GM19324 (cell line): ENCODE data around the gene APOOL.
"Not testable (repeated sequence)": the region's sequence is repeated elsewhere in the genome, so short reads cannot be mapped to it uniquely, and the experiment has no call there.

Experiments used
- ATAC-seq: cut with Tn5 transposase; IDR thresholded peaks from one replicate; pipeline ENCODE4 v1.9.1; 2021; ENCODE audit warnings: mild to moderate bottlenecking, moderate library complexity; ENCODE audit not compliant: unreplicated experiment, low FRiP score

The APOOL gene

GRCh38 chrX:85003655-85004244, at the start of gene APOOL:
APOOL (plus strand) TSS chrX:85003877; CDS start chrX:85003913, 36 bp downstream.
- peak; percentile 97 for ATAC-seq

DNA sequence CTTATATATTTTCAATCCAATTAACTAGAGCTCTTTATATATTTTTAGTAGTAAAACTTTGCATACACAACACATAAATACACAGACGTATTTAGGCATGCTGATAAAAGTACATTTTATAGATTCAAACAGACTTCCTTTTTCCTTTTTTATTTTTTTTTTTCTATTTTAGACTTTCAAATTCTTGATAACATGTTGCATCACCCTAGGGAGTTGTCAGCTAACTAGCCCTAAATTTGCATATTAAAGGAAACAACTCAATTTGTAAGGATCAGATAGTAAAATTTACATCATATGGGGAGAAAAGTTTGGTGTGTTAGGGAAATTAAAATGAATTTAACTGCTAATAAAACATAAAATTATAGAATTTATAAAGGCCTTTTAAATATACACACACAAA, 47.4 kb upstream of the APOOL start:
- ATAC-seq, result no peak

DNA sequence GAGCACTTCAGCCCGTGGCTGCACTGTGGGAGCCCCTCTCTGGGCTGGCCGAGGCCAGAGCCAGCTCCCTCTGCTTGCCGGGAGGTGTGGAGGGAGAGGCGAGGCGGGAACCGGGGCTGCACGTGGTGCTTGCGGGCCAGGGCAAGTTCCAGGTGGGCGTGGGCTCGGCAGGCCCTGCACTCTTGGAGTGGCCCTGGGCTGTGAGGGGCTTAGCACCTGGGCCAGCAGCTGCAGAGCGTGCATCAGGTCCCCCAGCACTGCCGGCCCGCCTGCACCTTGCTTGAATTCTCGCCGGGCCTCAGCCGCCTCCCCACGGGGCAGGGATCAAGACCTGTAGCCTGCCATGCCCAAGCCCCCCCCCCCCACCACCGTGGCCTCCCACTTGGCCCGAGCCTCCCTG, 28.9 kb upstream of the APOOL start:
- ATAC-seq, result no peak

GRCh38 chrX:84991739-84992138, 11.9 kb upstream of the APOOL start:
- not testable (repeated sequence) for ATAC-seq

- ATAC-seq, result no peak
These were observed 10.5 kb upstream of the APOOL start for GRCh38 chrX:84993150-84993549.

GRCh38 chrX:85001344-85001743, 2.3 kb upstream of the APOOL start:
- ATAC-seq, result no peak

- ATAC-seq, result no peak
These were observed 578 bp downstream of the APOOL start for GRCh38 chrX:85004255-85004654.

DNA sequence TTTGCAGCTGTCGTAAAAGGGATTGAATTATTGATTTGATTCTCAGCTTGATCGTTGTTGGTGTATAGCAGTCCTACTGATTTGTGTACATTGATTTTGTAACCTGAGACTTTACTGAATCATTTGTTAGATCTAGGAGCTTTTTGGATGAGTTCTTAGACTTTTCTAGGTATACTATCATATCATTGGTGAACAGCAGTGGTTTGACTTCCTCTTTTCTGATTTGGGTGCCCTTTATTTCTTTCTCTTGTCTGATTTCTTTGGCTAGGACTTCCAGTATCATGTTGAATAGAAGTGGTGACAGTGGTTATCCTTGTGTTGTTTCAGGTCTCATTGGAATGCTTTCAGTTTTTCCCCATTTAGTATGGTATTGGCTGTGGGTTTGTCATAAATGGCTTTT, 8.4 kb downstream of the APOOL start:
- no peak for ATAC-seq

- ATAC-seq, result not testable (repeated sequence)
These were observed 11.7 kb downstream of the APOOL start for GRCh38 chrX:85015351-85015750.

DNA sequence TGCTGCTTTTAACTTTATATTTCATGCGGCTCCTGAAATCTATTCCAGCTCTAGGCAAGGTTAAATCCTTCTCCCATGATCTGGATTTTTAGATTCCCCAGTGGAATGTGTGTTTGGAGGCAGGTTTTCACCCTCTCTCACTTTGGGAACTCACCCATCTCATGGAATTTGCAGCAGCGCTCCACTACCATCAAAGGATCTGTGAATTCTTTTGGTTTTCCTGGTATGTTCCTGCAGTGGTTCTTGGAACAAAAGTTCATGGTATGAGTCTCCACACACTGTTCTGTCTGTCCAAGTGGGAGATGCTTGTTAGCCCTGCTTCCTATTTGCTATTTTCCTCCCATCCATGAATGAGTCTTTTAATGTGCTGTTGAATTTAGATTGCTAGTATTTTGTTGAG, 14.0 kb downstream of the APOOL start:
- ATAC-seq, result no peak

DNA sequence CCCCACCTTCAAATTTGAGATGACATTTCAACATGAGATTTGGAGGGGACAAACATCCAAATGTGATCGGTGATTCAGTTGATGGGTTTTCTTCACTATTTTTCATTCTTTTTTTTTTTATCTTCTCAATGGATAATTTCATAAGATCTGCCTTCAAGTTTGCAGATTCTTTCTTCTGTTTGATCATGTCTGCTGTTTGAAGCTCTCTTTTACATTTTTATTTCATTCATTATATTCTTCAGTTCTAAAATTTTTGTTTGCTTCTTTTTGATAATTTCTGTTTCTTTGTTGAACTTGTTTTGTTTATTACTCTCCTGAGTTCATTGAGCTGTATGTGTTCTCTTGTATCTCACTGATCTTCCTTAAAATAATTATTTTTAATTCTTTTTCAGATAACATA, 14.8 kb downstream of the APOOL start:
- ATAC-seq, result no peak

GRCh38 chrX:85020216-85020615, 16.5 kb downstream of the APOOL start:
- ATAC-seq, result no peak

DNA sequence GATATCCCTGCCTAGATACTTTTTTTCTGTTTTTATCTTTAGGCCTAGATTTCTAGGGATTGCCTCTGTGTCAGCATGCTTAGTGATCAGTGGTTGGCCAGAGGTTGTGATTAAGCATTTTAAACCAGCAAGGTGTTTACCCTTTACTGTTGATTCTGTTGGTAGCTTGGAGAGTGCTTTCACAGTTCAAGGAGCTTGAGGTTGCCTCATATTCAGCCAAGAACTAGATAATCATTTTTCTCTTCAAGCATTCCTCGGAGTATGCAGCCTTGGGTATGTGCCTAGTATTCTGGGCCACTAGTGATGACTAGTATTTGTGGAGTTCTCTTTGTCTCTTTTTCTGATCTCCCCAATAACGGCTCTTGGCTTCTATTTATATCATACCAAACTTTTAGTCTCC, 20.4 kb downstream of the APOOL start:
- no peak for ATAC-seq

GRCh38 chrX:85024562-85024961, 20.9 kb downstream of the APOOL start:
- no peak for ATAC-seq

DNA sequence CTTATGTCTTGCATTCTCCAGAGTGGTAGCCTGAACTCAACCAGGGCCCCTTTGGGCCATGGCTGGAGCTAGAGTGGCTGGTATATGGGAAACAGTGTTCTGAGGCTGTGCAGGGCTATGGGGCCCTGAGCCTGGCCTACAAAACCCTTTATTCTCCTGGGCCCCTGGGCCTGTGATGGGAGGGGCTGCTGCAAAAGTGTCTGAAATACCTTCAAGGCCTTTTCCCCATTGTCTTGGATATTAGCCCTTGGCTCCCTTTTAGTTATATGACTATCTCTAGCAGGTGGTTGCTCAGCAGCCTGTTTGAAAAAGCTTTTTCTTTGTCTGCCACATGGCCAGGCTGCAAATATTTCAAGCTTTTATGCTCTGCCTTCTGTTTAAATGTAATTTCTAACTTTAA, 22.5 kb downstream of the APOOL start:
- ATAC-seq, result no peak

GRCh38 chrX:85029043-85029442, 25.4 kb downstream of the APOOL start:
- no peak for ATAC-seq

DNA sequence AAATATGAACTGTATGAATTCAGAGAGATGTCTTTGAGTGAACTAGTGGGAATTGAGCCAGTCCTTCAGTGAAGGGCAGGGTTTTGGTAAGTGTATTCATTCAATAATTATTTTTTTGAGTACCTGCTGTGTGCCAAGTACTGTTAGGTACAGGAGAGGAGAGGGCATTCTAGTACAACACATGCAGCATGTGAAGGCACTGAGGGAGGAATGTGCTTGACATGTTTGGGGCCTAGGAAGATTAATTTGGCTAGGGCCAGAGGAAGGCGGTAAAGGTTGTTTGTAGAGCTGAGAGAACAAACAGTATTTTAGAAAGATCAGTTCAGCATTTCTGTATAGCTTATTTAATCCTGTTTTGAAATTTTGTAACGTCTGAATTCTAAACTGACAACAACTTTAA, 27.8 kb downstream of the APOOL start:
- ATAC-seq, result no peak

GRCh38 chrX:85037114-85037513, 33.4 kb downstream of the APOOL start:
- no peak for ATAC-seq

DNA sequence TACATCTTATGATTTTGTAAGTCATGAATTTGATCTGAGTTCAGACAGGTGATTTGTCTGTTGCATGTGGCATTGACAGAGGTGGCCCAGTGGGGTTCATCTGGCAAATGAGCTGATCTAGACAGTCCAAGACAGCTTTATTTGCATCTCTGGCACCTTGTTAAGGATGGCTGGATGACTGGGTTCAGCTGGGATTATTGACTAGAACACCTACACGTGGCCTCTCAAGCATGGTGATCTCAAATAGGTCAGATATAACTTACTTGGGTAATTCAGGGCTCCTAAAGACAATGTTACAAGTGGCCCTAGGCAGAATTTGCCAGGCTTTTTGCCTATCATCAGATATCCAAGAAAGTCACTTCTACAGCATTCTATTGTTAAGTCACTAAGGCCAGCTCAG, 48.0 kb downstream of the APOOL start:
- no peak for ATAC-seq

DNA sequence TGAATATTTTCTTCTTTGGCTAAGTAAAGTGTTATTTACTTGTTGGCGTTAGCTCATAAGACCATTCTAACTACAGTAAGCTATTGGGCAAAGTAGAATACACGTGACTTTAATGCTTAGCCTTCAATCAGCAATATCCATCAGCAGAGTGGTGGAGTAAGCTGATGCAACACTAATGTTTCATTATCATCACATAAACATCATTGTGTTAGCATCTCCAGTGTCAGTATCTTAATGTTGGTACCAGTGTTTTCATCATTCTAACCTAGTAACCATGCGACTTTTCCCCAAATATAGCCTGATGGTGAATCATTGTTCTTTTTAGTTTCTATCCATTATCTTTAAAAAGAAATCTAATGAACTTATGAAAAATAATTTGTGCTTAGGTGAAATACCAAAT, 48.5 kb downstream of the APOOL start:
- ATAC-seq, result no peak

DNA sequence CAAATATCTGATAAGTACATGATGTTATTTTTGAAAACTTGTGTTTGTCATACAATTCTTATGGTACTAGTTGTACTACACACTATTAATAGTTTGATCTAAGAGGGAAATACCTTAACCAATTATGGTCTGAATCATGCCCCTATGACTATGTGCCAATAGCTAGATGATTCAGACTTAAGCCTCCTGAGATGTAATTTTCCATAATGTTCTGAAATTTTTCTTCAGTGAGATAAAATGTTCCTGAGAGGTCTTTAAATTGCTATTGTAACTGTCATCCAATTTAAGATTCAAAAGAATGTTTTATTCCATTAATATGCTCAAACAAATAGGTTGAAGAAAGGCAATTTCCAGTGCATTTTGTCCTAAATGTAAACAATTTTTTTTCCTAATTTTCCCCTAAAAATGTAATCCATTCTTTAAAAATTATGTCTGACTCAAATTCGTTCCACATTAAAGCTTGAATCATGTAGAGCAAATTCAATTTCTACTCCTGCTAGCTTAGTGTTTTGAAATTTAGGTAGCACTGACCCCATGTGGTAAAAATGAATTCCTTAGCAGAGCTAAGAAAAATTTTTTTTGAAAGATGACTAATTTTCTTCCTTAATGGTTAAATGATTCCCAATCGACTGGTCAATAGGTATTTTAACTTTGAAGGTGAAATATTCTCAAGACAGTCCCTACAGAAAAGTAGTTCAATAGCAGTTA, 49.1 kb downstream of the APOOL start:
- no peak for ATAC-seq

- no peak for ATAC-seq
These were observed 62.0 kb downstream of the APOOL start for GRCh38 chrX:85065512-85066198.
